SU-DHL-6 (cell line): ENCODE results near the gene ANP32B.

Source experiments
- H2AFZ ChIP-seq: fragments of 200-600 bp; sonication (generic); 2 replicates; pipeline ENCODE4 v1.6.1; 2014; ENCODE audit warnings: low read depth, mild to moderate bottlenecking, moderate library complexity, mixed read lengths, antibody characterized with exemption, low read length; ENCODE audit not compliant: severe bottlenecking
- H3F3A ChIP-seq: fragments of 200-600 bp; shearing (Covaris generic); 2 replicates; pipeline ENCODE4 v1.6.0; 2016; ENCODE audit warnings: antibody characterized with exemption, mild to moderate bottlenecking; ENCODE audit not compliant: insufficient read depth
- H3K27ac ChIP-seq: fragments of 200-600 bp; sonication (generic); 2 replicates; pipeline ENCODE4 v1.5.1; 2016; ENCODE audit warnings: low read depth, mild to moderate bottlenecking, low read length, moderate library complexity, mixed read lengths
- H3K27me3 ChIP-seq: fragments of 200-600 bp; sonication (generic), shearing (Covaris generic); 2 replicates; pipeline ENCODE4 v1.6.0; 2014; ENCODE audit warnings: mild to moderate bottlenecking, low read length
- H3K36me3 ChIP-seq: fragments of 200-600 bp; sonication (generic); 2 replicates; pipeline ENCODE4 v1.6.1; 2014; ENCODE audit warnings: mild to moderate bottlenecking, low read length, mixed read lengths
- H3K4me2 ChIP-seq: fragments of 300-600, 200-600 bp; shearing (Covaris generic), sonication (generic); 2 replicates; pipeline ENCODE4 v1.6.0; 2014; ENCODE audit warnings: low read length, low read depth, mild to moderate bottlenecking; ENCODE audit not compliant: poor library complexity, severe bottlenecking
- H3K4me3 ChIP-seq: fragments of 200-600 bp; sonication (generic); 2 replicates; pipeline ENCODE4 v1.5.1; 2014; ENCODE audit warnings: antibody characterized with exemption, low read length, mild to moderate bottlenecking, mixed read lengths; ENCODE audit not compliant: insufficient read depth, poor library complexity, severe bottlenecking
- H3K79me2 ChIP-seq: fragments of 200-600 bp; sonication (generic); 2 replicates; pipeline ENCODE4 v1.6.1; 2014; ENCODE audit warnings: mild to moderate bottlenecking, low read length, moderate library complexity; ENCODE audit not compliant: insufficient read depth
- H3K9ac ChIP-seq: fragments of 200-600 bp; sonication (generic); 2 replicates; pipeline ENCODE4 v1.7.0; 2014; ENCODE audit warnings: mild to moderate bottlenecking, low read length
- H3K9me2 ChIP-seq: fragments of 200-600 bp; sonication (generic); replicated peaks from 2 replicates; pipeline ENCODE4 v1.6.1; 2014; ENCODE audit warnings: low read length; ENCODE audit not compliant: insufficient read depth
- H3K9me3 ChIP-seq: fragments of 200-600 bp; sonication (generic); 2 replicates; pipeline ENCODE4 v1.6.1; 2014; ENCODE audit warnings: low read length, mixed read lengths; ENCODE audit not compliant: insufficient read depth
- H4K20me1 ChIP-seq: fragments of 200-600 bp; sonication (generic); 2 replicates; pipeline ENCODE4 v1.6.1; 2014; ENCODE audit warnings: low read depth, mild to moderate bottlenecking, antibody characterized with exemption, low read length, moderate library complexity, mixed read lengths
- CTCF ChIP-seq: fragments of 200-600 bp; sonication (generic); IDR thresholded peaks from one replicate; pipeline ENCODE4 v1.5.1; 2017; ENCODE audit warnings: antibody characterized with exemption, mild to moderate bottlenecking, low read length, moderate library complexity; ENCODE audit not compliant: insufficient read depth, poor library complexity, severe bottlenecking
- EZH2phosphoT487 ChIP-seq: fragments of 200-600 bp; sonication (generic), shearing (Covaris generic); conservative IDR thresholded peaks from 2 replicates; pipeline ENCODE4 v1.6.1; 2018; ENCODE audit warnings: mild to moderate bottlenecking, antibody characterized with exemption, low read length, moderate library complexity, mixed read lengths

The ANP32B gene

GRCh38 chr9:97969014-97969413 lies 14.1 kb upstream of the ANP32B start:
- H3K9me3 ChIP-seq, result no peaks in the 10 kb centered on the region
- H2AFZ ChIP-seq, result no peak overlapping the region
- no peak overlapping the region for H3K4me2 ChIP-seq
- no peaks in the 10 kb centered on the region for H3K27me3 ChIP-seq
- no peaks in the 10 kb centered on the region for H3K9me2 ChIP-seq
- no peaks in the 10 kb centered on the region for H3K36me3 ChIP-seq
- no peak overlapping the region for H3K4me3 ChIP-seq
- H3F3A ChIP-seq, result no peaks in the 10 kb centered on the region
- H3K27ac ChIP-seq, result no peak overlapping the region
- H4K20me1 ChIP-seq, result no peaks in the 10 kb centered on the region
- H3K79me2 ChIP-seq, result no peaks in the 10 kb centered on the region
- TF ChIP-seq EZH2phosphoT487, result no peak
- TF ChIP-seq CTCF, result no peak
- no peak overlapping the region for H3K9ac ChIP-seq

GRCh38 chr9:97970165-97970564 lies 13.0 kb upstream of the ANP32B start:
- H3K79me2 ChIP-seq, result no peaks in the 10 kb centered on the region
- no peaks in the 10 kb centered on the region for H3K27me3 ChIP-seq
- H3F3A ChIP-seq, result no peaks in the 10 kb centered on the region
- H4K20me1 ChIP-seq, result no peaks in the 10 kb centered on the region
- no peak overlapping the region for H3K4me3 ChIP-seq
- H2AFZ ChIP-seq, result no peak overlapping the region
- no peak overlapping the region for H3K4me2 ChIP-seq
- no peaks in the 10 kb centered on the region for H3K9me3 ChIP-seq
- H3K36me3 ChIP-seq, result no peaks in the 10 kb centered on the region
- TF ChIP-seq EZH2phosphoT487 (no peak), CTCF (no peak)
- H3K9me2 ChIP-seq, result no peaks in the 10 kb centered on the region
- H3K27ac ChIP-seq, result no peak overlapping the region
- H3K9ac ChIP-seq, result no peak overlapping the region

GRCh38 chr9:97972753-97973152 lies 10.4 kb upstream of the ANP32B start:
- H3F3A ChIP-seq, result no peaks in the 10 kb centered on the region
- H3K4me2 ChIP-seq, result no peak overlapping the region

More at GRCh38 chr9:97972753-97973152, 10.4 kb upstream of the ANP32B start:
- TF ChIP-seq EZH2phosphoT487, result no peak
- TF ChIP-seq CTCF, result no peak
- Histone ChIP-seq H2AFZ (no peak overlapping the region), H4K20me1 (no peaks in the 10 kb centered on the region), H3K9me3 (no peaks in the 10 kb centered on the region), H3K36me3 (no peaks in the 10 kb centered on the region), H3K4me3 (no peak overlapping the region), H3K9me2 (no peaks in the 10 kb centered on the region), H3K79me2 (no peaks in the 10 kb centered on the region), H3K27me3 (no peaks in the 10 kb centered on the region), H3K27ac (no peak overlapping the region), H3K9ac (no peak overlapping the region)
